ENCODE measurements around the gene SLC27A1. TPM values are rescaled to one million over a fixed set of nuclear protein-coding genes. Genes with fewer than 3 reads are reported as not detected.

SLC27A1 gene
- total and polyA plus RNA-seq, 4 donors = 2.4 to 7.4 (median 4.0) TPM

GRCh38 chr19:17529239-17530158 lies 59.2 kb downstream of the SLC27A1 start:
- no peak overlapping the region for H3K27ac ChIP-seq (ENCODE audit: low read depth in 1 of 2, low read length in 2 of 2)
- TF ChIP-seq FOXA2 (IDR thresholded peaks at IDR 0.05) (no peak), HNF4G (IDR thresholded peaks at IDR 0.05) (no peak), YY1 (IDR thresholded peaks at IDR 0.05) (no peak), NR2F2 (IDR thresholded peaks at IDR 0.05) (no peak), FOXA1 (IDR thresholded peaks at IDR 0.05) (no peak), RXRA (IDR thresholded peaks at IDR 0.05) (no peak), JUND (IDR thresholded peaks at IDR 0.05) (no peak), EGR1 (IDR thresholded peaks at IDR 0.05; ENCODE audit: low read depth in 2 of 2) (no peak), RAD21 (IDR thresholded peaks at IDR 0.05) (no peak), HNF4A (conservative IDR thresholded peaks at IDR 0.05) (no peak), CTCF (IDR thresholded peaks at IDR 0.05; ENCODE audit: low read depth, low read length, missing input control) (no peak)
- TF ChIP-seq, protein P1, sequence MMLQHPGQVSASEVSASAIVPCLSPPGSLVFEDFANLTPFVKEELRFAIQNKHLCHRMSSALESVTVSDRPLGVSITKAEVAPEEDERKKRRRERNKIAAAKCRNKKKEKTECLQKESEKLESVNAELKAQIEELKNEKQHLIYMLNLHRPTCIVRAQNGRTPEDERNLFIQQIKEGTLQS (IDR thresholded peaks at IDR 0.05) = no peak
- H3K27me3 ChIP-seq (ENCODE audit: control insufficient read depth in 4 of 4, insufficient read depth in 4 of 4, low read length in 3 of 4) = peaks cover 0 to 5% (median 0%) of the 10 kb centered on the region in 4 donors

DNA sequence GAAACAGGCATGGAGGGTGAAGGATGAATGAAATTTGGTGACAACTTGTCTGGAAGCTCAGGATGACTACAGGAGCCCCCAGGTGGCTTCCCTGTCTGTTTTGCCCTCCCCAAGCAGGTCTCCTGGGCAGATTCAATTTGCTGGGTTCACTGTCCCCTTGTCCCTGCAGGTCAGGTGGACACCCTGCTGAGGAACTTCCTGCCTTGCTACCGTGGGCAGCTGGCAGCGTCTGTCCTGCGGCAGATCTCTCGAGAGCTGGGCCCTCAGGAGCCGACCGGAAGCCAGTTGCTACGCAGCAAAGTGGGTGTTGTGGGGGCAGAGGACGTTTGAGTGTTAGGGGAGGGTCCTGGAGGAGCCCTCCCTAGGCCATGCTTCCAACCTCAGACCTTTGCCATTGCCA lies 60.3 kb downstream of the SLC27A1 start:
- TF ChIP-seq SP1 (IDR thresholded peaks at IDR 0.05) = no peak
- TF ChIP-seq FOXA1 (IDR thresholded peaks at IDR 0.05) = no peak
- TF ChIP-seq GABPA (IDR thresholded peaks at IDR 0.05 in 1 of 2, conservative IDR thresholded peaks at IDR 0.05 in 1 of 2) = no peak
- no peak for TF ChIP-seq MAX (IDR thresholded peaks at IDR 0.05)
- no peak for TF ChIP-seq RXRA (IDR thresholded peaks at IDR 0.05)
- no peak for TF ChIP-seq CTCF (IDR thresholded peaks at IDR 0.05; ENCODE audit: low read depth, low read length, missing input control)
- TF ChIP-seq FOXA2 (IDR thresholded peaks at IDR 0.05) = no peak
- no peak for TF ChIP-seq EGR1 (IDR thresholded peaks at IDR 0.05; ENCODE audit: low read depth in 2 of 2)
- TF ChIP-seq HNF4A (conservative IDR thresholded peaks at IDR 0.05) = no peak
- TF ChIP-seq TAF1 (conservative IDR thresholded peaks at IDR 0.05) = no peak
- TF ChIP-seq REST (IDR thresholded peaks at IDR 0.05) = no peak
- TF ChIP-seq YY1 (IDR thresholded peaks at IDR 0.05) = no peak
- TF ChIP-seq ZBTB33 (IDR thresholded peaks at IDR 0.05) = no peak
- TF ChIP-seq NR2F2 (IDR thresholded peaks at IDR 0.05) = no peak
- 18% methylated on average over 8 of the region's 8 CpGs for WGBS
- peaks cover 0 to 6% (median 2%) of the 10 kb centered on the region in 4 donors for H3K9me3 ChIP-seq (ENCODE audit: control insufficient read depth in 4 of 4, low read length in 3 of 4)
- no peak overlapping the region for H3K27ac ChIP-seq (ENCODE audit: low read depth in 1 of 2, low read length in 2 of 2)
- no peak for DNase-seq (ENCODE audit: low spot score)
- no peaks in the 10 kb centered on the region for H3K4me1 ChIP-seq (ENCODE audit: control insufficient read depth in 4 of 4, insufficient read depth in 4 of 4, low read length in 3 of 4)
- no peak overlapping the region for H3K9ac ChIP-seq (ENCODE audit: low read depth in 1 of 2, low read length in 2 of 2)
- no peaks in the 10 kb centered on the region for H3K36me3 ChIP-seq (ENCODE audit: control insufficient read depth in 4 of 4, insufficient read depth in 3 of 4, low read depth in 1 of 4, low read length in 3 of 4)
- H3K4me3 ChIP-seq (ENCODE audit: low read depth in 1 of 3, low read length in 3 of 3) = no peak overlapping the region
- peaks cover 0 to 5% (median 0%) of the 10 kb centered on the region in 4 donors for H3K27me3 ChIP-seq (ENCODE audit: control insufficient read depth in 4 of 4, insufficient read depth in 4 of 4, low read length in 3 of 4)

More at GRCh38 chr19:17529239-17530158, 59.2 kb downstream of the SLC27A1 start:
- 75% methylated on average over 8 of the region's 8 CpGs for WGBS
- Histone ChIP-seq H3K9ac (ENCODE audit: low read depth in 1 of 2, low read length in 2 of 2) (no peak overlapping the region), H3K4me3 (ENCODE audit: low read depth in 1 of 3, low read length in 3 of 3) (no peak overlapping the region), H3K36me3 (ENCODE audit: control insufficient read depth in 4 of 4, insufficient read depth in 3 of 4, low read depth in 1 of 4, low read length in 3 of 4) (no peaks in the 10 kb centered on the region), H3K4me1 (ENCODE audit: control insufficient read depth in 4 of 4, insufficient read depth in 4 of 4, low read length in 3 of 4) (no peaks in the 10 kb centered on the region), H3K9me3 (ENCODE audit: control insufficient read depth in 4 of 4, low read length in 3 of 4) (peaks cover 0 to 6% (median 3%) of the 10 kb centered on the region in 4 donors)
- DNase-seq (ENCODE audit: low spot score) = no peak

All from liver (tissue), 9 donors.